Suprapubic skin (tissue), 4 donors: ENCODE results near the gene EPSTI1. TPM values are rescaled to one million over a fixed set of nuclear protein-coding genes. Genes with fewer than 3 reads are reported as not detected.

ENCODE experiments used
- DNase-seq, 2 donors: peaks; one replicate each; pipeline ENCODE4 v3.0.0-alpha.2; 2019; ENCODE audit warnings: low spot score in 2 of 2
- H3K27ac ChIP-seq: fragments of 200-600 bp; sonication (generic); one replicate; pipeline ENCODE4 v1.5.1; 2019
- H3K27me3 ChIP-seq: fragments of 200-600 bp; sonication (generic); one replicate; pipeline ENCODE4 v1.5.1; 2019
- H3K36me3 ChIP-seq: fragments of 200-600 bp; sonication (generic); one replicate; pipeline ENCODE4 v1.5.1; 2019
- H3K4me1 ChIP-seq: fragments of 200-600 bp; sonication (generic); one replicate; pipeline ENCODE4 v1.5.1; 2019
- H3K4me3 ChIP-seq: fragments of 200-600 bp; sonication (generic); one replicate; pipeline ENCODE4 v1.5.1; 2019; ENCODE audit warnings: mild to moderate bottlenecking
- H3K9me3 ChIP-seq: fragments of 200-600 bp; sonication (generic); one replicate; pipeline ENCODE4 v1.5.1; 2019
- EP300 ChIP-seq: sonication (generic); formaldehyde crosslinking; IDR thresholded peaks from one replicate; pipeline ENCODE4 v1.6.1; 2017; ENCODE audit warnings: antibody characterized with exemption
- POLR2A ChIP-seq, 2 donors: fragments of 450-650 bp; IDR thresholded peaks; one replicate each; pipeline ENCODE4 v1.6.1; 2017; ENCODE audit warnings: antibody characterized with exemption in 2 of 2, mild to moderate bottlenecking in 2 of 2, moderate library complexity in 2 of 2
- POLR2AphosphoS5 ChIP-seq, 3 donors: sonication (generic); formaldehyde crosslinking; IDR thresholded peaks; one replicate each; pipeline ENCODE4 v1.6.1; 2017; ENCODE audit warnings: antibody characterized with exemption in 3 of 3
- WGBS: methylation state at CpG from one replicate; pipeline ENCODE4 v1.1.5; 2018; 5-methylcytosine and 5-hydroxymethylcytosine counted together
- total RNA-seq, 4 donors: library from RNA; depleted of rRNA; stranded (reverse); fragments of >200 nt; gene quantifications; one replicate each; pipeline ENCODE4 v1.1.0, GENCODE V29; 2016
- TF ChIP-seq, protein P1 (sequence below), 2 donors: fragments of 200-600 bp in 1 of 2; fragments of 450-650 bp in 1 of 2; sonication (generic) in 1 of 2; IDR thresholded peaks; one replicate each; pipeline ENCODE4 v1.5.1; 2016 to 2019; ENCODE audit warnings: antibody characterized with exemption in 2 of 2, mild to moderate bottlenecking in 1 of 2, moderate library complexity in 1 of 2

EPSTI1 gene
- total RNA-seq, 4 donors from 2014 or later, result 0.53 to 2.7 (median 1.1) TPM

DNA sequence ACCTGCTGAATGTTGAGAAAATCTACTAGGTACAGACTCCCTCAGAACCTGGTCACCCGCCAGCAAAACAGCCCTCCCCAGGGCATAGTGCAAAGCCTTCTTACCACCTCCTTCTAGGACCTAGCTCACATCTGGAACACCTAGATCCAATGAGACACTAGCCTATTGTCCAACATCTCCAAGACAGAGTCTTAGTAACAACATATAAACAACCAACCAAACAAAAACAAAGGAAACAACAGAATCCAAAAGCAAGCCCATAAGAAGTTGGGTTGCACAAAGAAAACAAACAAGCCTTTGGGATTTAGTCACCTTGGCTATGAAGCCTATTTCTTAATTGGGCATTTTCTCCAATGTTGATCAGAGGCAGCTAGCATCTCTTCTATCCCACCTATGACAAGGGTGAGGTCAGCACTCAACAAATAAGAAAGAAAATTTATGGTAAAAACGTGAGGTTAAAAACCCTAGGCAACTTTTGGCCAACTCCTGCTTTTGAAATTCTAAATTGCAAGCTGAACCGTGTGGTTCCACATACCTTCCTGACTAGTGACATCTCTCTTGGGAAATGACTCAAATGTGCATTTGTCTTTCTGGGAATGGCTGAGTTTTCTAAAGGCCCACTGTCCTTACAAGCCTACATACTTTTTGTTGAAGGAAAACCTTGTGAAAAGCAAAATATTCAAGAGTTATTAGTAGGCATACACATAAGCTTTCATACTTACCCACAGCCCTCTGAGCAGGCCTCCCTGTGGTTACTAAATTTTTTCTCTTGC lies 144.0 kb downstream of the EPSTI1 start:
- TF ChIP-seq POLR2A (IDR thresholded peaks at IDR 0.05) (no peak), EP300 (no peak), POLR2AphosphoS5 (IDR thresholded peaks at IDR 0.05) (no peak)
- TF ChIP-seq, protein P1, sequence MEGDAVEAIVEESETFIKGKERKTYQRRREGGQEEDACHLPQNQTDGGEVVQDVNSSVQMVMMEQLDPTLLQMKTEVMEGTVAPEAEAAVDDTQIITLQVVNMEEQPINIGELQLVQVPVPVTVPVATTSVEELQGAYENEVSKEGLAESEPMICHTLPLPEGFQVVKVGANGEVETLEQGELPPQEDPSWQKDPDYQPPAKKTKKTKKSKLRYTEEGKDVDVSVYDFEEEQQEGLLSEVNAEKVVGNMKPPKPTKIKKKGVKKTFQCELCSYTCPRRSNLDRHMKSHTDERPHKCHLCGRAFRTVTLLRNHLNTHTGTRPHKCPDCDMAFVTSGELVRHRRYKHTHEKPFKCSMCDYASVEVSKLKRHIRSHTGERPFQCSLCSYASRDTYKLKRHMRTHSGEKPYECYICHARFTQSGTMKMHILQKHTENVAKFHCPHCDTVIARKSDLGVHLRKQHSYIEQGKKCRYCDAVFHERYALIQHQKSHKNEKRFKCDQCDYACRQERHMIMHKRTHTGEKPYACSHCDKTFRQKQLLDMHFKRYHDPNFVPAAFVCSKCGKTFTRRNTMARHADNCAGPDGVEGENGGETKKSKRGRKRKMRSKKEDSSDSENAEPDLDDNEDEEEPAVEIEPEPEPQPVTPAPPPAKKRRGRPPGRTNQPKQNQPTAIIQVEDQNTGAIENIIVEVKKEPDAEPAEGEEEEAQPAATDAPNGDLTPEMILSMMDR (IDR thresholded peaks at IDR 0.05), result no peak
- no peak for DNase-seq
- WGBS, result 30% methylated on average over 3 of the region's 3 CpGs
- H3K4me3 ChIP-seq, result no peak overlapping the region
- no peaks in the 10 kb centered on the region for H3K27me3 ChIP-seq
- H3K27ac ChIP-seq, result no peak overlapping the region
- no peaks in the 10 kb centered on the region for H3K4me1 ChIP-seq
- H3K9me3 ChIP-seq, result no peaks in the 10 kb centered on the region
- H3K36me3 ChIP-seq, result no peaks in the 10 kb centered on the region

DNA sequence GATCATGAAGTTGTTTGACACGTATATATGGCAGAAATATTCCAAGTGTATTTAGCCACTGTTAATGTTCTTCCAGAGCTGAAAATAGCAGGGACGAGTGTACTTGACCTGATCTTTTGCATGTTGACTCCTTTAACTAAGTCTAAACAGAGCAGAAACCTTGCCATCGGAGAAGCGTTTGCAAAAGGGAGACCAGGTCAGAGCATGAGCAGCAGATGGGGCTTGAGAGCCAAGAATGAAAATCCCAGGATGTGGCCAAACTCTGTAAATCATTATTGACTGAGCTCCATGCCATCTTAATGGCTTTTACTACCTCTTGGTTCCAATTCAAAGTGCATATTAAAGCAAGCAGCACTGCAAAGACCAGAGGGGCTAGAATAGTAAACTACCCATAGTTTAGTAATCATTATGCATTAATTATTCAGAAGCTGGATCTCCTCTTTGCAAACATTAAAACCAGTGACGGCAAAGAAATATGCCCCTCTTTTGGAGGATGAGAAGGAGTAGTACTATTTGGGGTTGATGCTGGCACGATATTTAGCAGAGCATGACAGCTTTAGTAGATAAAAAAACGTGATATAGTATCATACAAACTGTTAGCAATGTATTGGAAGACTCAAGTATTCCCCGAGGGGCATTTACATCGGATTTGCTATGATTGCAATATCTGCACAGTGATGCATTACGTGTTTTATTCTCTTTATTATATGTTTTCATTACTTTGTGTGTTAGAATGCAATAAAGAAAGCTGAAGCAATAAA lies 154.9 kb downstream of the EPSTI1 start:
- WGBS, result 30% methylated on average over 10 of the region's 10 CpGs
- TF ChIP-seq, protein P1 (IDR thresholded peaks at IDR 0.05), result no peak
- no peak for TF ChIP-seq POLR2AphosphoS5 (IDR thresholded peaks at IDR 0.05)
- no peak for TF ChIP-seq EP300
- TF ChIP-seq POLR2A (IDR thresholded peaks at IDR 0.05), result no peak
- Histone ChIP-seq H3K36me3 (no peaks in the 10 kb centered on the region), H3K9me3 (no peaks in the 10 kb centered on the region), H3K27me3 (no peaks in the 10 kb centered on the region), H3K4me3 (no peak overlapping the region), H3K27ac (no peak overlapping the region), H3K4me1 (peaks cover 6% of the 10 kb centered on the region)
- DNase-seq, result no peak

Other genes starting within 250 kb of the EPSTI1 start
- not detected for gene FAM216B, start 210.7 kb downstream of the EPSTI1 start, total RNA-seq
- 10 to 100 TPM in 1 of 4 donors, 1 to 10 TPM in 3; 5.6 to 10.9 (median 8.0) TPM for gene DNAJC15, start 31.3 kb upstream of the EPSTI1 start, total RNA-seq